Stimulated activated effector memory CD8-positive, alpha-beta T cell treated with anti-CD3 and anti-CD28 coated beads, Interleukin-12 subunit alpha, Interleukin-12 subunit beta, amount 100 ng/mL, for 72 hours (primary cell): Measurements from ENCODE around the gene ZNF480.
"Not testable (repeated sequence)": the region's sequence is repeated elsewhere in the genome, so short reads cannot be mapped to it uniquely, and the experiment has no call there.

Experiments
- ATAC-seq: fragments of 150-1000 bp; cut with Tn5 transposase; 2 replicates; pipeline ENCODE4 v1.10.0; 2021
- DNase-seq, 2 donors: peaks; one replicate each; pipeline ENCODE4 v3.0.0; 2021 to 2022; ENCODE audit warnings: low spot score in 2 of 2
- H3K27ac Mint-ChIP-seq: one replicate; pipeline ENCODE4 v1.8.0; 2022; ENCODE audit warnings: mild to moderate bottlenecking, mixed read lengths
- H3K36me3 Mint-ChIP-seq: one replicate; pipeline ENCODE4 v1.8.0; 2022; ENCODE audit warnings: mild to moderate bottlenecking, mixed read lengths
- H3K4me1 Mint-ChIP-seq: one replicate; pipeline ENCODE4 v1.8.0; 2022; ENCODE audit warnings: mixed read lengths
- H3K4me3 Mint-ChIP-seq: one replicate; pipeline ENCODE4 v1.8.0; 2022; ENCODE audit warnings: mild to moderate bottlenecking, mixed read lengths
- H3K9me3 Mint-ChIP-seq: one replicate; pipeline ENCODE4 v1.8.0; 2022; ENCODE audit warnings: mixed read lengths

The ZNF480 gene

DNA sequence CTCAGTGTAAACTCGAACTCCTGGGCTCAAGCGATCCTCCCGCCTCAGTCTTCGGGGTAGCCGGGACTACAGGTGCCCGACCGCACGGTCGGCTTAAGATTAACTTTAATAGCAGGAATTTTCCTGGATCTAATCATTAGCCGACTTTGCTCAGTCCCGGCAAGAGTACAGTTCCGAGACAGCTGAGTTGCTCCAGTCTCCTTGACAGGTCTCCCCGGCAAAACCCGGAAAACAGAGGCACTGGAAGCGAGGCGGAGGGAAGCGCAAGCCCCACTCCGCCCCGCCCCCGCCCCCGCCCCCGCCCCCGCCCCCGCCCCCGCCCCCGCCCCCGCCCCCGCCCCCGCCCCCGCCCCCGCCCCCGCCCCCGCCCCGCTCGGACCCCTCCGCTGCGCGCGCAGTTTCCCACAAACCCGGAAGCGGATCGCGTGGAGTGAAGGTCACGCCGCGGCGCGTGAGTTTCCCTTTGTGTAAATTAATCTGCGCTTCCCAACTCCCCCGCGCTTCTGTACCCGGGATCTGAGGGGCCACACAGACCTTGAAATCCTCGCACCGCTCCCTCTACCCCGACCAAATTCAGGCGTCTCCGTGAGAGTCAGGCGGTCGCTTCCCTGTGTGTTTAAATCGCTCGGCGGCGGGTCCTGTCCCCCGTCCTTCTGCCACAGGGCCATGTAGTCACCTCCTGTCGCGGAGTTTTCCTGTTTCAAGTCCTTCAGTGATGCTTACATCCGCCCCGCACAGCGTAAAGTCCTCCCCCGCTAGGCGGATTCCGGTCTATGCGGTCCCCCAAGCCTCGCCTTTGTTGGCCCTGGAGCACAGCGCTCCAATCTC is at the start of gene ZNF480:
Gene ZNF480, plus strand, starts transcription at position 397 of the 828 bp plus-strand sequence. CDS start 3,244 bp downstream, outside the sequence.
- peak within 1 kb of the TSS; percentile 100 for H3K27ac Mint-ChIP-seq
- peaks cover 20% of the 10 kb centered on the region for H3K4me1 Mint-ChIP-seq
- peaks cover 66% of the 10 kb centered on the region for H3K36me3 Mint-ChIP-seq
- H3K9me3 Mint-ChIP-seq: peaks cover 13% of the 10 kb centered on the region
- H3K4me3 Mint-ChIP-seq: peak within 1 kb of the TSS; percentile 82
- peak; percentile 92 for ATAC-seq
- peak; percentile 61 to 84 for DNase-seq

DNA sequence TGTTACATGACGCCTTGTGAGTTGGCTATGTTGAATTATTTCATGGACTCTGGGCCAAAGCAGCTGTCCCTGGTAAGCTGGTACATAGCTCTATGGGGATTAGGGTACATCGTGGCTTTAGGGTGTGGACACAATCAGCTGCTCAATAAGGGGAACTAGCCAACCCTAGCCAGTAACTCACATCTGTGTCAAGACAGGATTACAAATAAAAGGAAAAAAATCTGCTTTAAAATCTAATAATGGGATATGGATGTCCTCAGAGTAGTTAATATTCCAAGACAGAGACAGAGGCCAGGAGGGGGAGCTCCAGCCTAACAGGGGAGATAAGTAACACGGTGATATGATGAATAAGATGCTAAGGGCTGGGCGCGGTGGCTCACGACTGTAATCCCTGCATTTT is 48.7 kb upstream of the ZNF480 start:
- no peak overlapping the region for H3K27ac Mint-ChIP-seq
- no peak for DNase-seq

DNA sequence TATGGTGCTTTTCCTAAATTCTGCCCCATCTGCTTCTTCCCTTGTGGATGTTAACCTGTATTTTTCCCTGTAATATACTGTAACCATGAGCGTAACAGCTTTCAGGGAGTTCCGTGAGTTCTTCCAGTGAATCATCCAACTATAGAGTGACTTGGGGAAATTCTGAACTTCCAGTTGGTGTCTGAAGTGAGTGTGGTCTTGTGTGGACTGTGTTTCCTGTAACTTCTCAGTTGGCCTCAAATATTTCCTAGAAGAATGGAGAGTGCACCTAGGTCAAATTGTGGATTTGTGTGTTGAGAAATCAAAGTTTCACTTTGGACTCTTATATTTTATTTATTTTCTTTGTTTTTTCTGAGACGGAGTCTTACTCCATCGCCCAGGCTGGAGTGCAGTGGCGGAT is 38.5 kb upstream of the ZNF480 start:
- ATAC-seq (no peak), DNase-seq (no peak)
- no peak overlapping the region for H3K27ac Mint-ChIP-seq
- H3K9me3 Mint-ChIP-seq: no peaks in the 10 kb centered on the region
- no peaks in the 10 kb centered on the region for H3K4me1 Mint-ChIP-seq
- no peaks in the 10 kb centered on the region for H3K36me3 Mint-ChIP-seq
- no peak overlapping the region for H3K4me3 Mint-ChIP-seq

More for the DNA sequence above, 48.7 kb upstream of the ZNF480 start:
- no peaks in the 10 kb centered on the region for H3K36me3 Mint-ChIP-seq
- no peak overlapping the region for H3K4me3 Mint-ChIP-seq
- no peaks in the 10 kb centered on the region for H3K4me1 Mint-ChIP-seq
- no peaks in the 10 kb centered on the region for H3K9me3 Mint-ChIP-seq
- peak; percentile 76 for ATAC-seq

DNA sequence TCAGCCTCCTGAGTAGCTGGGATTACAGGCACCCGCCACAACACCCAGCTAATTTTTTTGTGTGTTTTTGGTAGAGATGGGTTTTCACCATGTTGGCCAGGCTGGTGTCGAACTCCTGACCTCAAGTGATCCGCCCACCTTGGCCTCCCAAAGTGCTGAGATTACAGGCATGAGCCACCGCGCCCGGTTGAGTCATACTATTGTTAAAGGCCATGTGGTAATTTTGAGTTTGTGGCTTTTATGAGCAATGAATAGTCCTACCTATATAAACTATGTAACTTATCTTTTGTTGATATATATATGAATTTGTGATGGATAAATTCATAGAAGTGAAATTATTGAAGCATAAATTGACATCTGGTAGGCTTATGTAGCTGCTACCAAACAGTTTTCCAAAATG is 31.4 kb upstream of the ZNF480 start:
- peaks cover 15% of the 10 kb centered on the region for H3K36me3 Mint-ChIP-seq
- not testable (repeated sequence) for H3K4me3 Mint-ChIP-seq, H3K9me3 Mint-ChIP-seq, H3K4me1 Mint-ChIP-seq, ATAC-seq, DNase-seq, H3K27ac Mint-ChIP-seq

DNA sequence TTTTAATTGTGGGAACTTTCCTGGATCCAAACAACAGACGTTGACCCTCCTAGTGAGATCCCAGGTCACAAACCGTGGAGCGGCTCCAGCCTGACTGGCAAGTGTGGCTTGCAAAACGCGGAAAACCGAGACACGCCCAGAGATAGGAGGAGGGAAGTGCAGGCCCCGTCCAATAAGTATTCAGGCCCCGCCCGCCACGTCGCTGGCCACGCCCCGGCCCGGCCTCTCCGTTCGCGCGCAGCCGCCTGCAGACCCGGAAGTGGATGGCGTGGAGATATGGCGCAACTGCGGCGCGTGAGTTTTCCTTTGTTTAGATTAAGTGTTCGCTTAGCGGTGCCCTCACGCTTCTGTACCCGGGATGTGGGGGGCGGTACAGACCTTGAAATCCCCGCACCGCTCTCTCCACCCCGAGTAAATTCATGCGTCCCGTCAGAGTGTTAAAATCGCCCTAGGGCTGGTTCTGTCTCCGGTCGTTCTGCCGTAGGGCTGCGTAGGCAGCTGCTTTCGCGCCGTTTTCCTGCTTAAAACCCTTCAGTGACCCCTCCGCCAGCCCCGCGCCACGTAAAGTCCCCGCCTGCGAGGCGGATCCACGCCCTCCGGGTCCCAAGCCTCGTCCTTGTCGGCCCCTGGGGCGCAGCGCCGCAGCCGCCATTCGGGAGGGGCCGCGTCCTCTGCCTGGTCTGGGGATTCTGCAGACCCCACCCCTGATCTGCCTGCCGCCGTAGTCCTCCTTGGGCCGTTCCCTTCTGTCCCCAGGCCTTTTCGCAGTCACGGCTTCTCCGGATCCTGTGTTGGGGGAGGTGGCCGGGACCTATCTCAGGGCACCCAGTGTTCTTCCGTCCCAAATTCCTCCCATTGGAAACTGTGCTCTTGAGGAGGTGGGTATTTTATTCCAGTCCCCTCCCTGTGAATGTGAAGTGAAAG is 27.4 kb upstream of the ZNF480 start, which contains the start of gene ZNF766:
Gene ZNF766, plus strand, starts transcription at position 250 of the 924 bp plus-strand sequence. Its CDS starts 27 bp downstream, at position 277.
- H3K4me3 Mint-ChIP-seq: peak within 1 kb of the TSS; percentile 94
- H3K9me3 Mint-ChIP-seq: no peaks in the 10 kb centered on the region

DNA sequence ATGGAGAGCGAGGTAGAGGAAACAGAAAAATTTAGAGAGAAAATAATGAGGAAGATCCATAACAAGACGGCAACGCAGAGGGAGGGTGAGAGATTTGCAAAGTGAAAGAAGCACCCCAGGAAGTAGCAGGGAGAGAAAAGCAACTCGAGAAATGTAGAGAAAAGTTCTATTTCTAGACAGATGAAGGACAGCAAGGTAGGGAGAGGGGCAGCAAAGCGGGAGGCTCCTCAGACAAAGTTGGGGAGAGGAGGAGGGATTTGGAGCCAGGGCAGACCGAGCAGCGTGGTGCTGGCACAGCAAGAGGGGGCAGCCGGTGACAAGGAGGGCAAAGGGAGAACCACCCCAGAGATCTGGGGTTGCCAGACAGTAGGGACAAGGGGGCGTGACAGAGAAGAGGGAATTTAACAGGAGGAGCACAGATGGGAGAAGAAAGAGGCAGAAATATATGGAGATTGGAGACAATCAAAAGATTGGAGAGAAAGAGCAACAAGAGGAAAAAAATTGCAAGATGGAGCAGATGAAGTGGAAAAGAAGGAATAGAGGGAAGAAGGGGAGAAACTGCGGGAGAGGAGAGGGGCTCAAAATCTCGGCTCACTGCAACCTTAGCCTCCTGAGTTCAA is 26.6 kb upstream of the ZNF480 start:
- ATAC-seq: no peak
- H3K4me3 Mint-ChIP-seq: peak overlapping the region; percentile 94
- H3K4me1 Mint-ChIP-seq: peaks cover 52% of the 10 kb centered on the region
- DNase-seq: peak in 1 of 2 donors; percentile 53
- H3K9me3 Mint-ChIP-seq: no peaks in the 10 kb centered on the region
- H3K27ac Mint-ChIP-seq: peak overlapping the region; percentile 97
- peaks cover 61% of the 10 kb centered on the region for H3K36me3 Mint-ChIP-seq

More for the DNA sequence above, 27.4 kb upstream of the ZNF480 start, which contains the start of gene ZNF766:
- Mint-ChIP-seq H3K4me1 (peaks cover 46% of the 10 kb centered on the region), H3K36me3 (peaks cover 54% of the 10 kb centered on the region), H3K27ac (peak within 1 kb of the TSS; percentile 97)
- ATAC-seq: peak; percentile 99
- peak; percentile 95 to 97 for DNase-seq

DNA sequence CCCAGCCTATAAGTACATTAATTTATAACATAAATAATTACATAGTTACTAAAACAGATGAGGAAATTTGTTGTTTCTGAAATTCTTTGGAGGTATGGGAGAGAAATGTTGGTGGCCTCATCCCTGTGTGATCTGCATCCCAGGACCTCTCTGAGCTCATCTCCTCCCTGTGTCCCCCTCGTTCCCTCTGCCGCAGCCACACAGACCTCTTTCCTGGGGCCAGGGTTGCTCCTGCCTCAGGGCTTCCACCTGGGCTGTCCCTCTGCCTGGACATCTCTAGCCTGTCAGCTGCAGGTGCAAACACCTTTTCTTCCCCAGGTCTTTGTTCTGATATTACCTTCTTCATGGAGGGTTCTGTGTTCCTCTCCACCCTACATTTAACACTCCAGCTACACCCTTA is 23.7 kb upstream of the ZNF480 start:
- H3K36me3 Mint-ChIP-seq: peaks cover 82% of the 10 kb centered on the region
- ATAC-seq (no peak), DNase-seq (no peak)
- no peak overlapping the region for H3K4me3 Mint-ChIP-seq
- H3K4me1 Mint-ChIP-seq: peaks cover 76% of the 10 kb centered on the region
- H3K27ac Mint-ChIP-seq: peak overlapping the region; percentile 54
- no peaks in the 10 kb centered on the region for H3K9me3 Mint-ChIP-seq

DNA sequence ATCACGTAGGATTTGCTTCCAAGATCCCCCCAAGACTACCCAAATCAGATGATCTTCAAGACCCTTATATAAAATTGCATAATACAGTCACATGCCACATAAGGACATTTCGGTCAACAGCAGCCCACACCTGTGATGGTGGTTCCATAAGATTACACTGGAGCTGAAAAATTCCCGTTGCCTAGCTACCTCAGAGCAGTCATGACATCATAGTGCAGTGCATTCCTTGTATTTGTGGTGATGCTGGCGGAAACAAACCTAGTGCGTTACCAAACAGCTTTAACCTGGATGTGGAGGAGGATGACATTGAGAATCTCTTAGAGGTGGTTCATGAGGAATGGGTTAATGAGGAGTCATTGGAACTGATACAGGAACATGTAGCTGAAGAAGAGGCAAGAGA is 22.8 kb upstream of the ZNF480 start:
- Mint-ChIP-seq H3K27ac (peak overlapping the region; percentile 54), H3K9me3 (peaks cover 4% of the 10 kb centered on the region), H3K4me1 (peaks cover 85% of the 10 kb centered on the region), H3K36me3 (peaks cover 89% of the 10 kb centered on the region), H3K4me3 (no peak overlapping the region)
- ATAC-seq (no peak), DNase-seq (no peak)

DNA sequence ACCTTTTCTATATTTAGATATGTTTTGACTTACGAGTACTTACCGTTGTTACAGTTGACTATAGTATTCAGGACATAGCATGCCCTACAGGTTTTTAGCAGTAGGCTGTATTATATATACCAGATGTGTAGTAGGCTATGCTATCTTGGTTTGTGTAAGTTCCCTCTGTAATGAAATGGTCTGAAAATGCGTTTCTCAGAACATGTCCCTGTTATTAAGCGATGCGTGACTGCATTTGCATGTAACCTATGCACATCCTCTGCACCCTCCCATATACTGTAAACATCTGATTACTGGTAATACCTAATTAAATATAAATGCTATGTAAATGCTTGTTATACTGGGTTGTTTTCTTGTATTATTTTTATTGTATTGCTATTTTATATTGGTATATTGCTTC is 21.0 kb upstream of the ZNF480 start:
- Mint-ChIP-seq H3K36me3 (peaks cover 78% of the 10 kb centered on the region), H3K4me1 (peaks cover 77% of the 10 kb centered on the region), H3K27ac (peak overlapping the region; percentile 84), H3K4me3 (no peak overlapping the region), H3K9me3 (peaks cover 7% of the 10 kb centered on the region)
- no peak for DNase-seq
- no peak for ATAC-seq

DNA sequence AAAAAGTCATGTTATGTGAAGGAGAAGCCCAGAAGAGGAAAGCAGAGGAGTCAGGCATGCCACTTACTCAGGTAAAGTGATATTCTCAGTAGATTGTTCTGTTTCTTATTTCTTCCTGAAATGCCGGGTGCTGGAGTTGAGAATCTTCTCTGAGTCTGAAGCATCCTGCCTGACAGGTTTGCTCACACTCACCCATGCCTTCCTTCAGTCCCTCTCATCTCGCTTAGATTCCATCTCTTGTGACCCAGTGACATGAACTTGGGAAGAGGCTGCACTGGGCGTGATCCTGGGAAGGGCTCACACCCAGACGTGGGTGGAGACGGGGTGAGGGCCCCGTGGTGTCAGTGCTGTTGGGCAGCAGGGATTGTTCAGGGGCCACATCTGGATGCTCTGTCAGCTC is 19.5 kb upstream of the ZNF480 start:
- H3K4me1 Mint-ChIP-seq: peaks cover 63% of the 10 kb centered on the region
- H3K27ac Mint-ChIP-seq: peak overlapping the region; percentile 26
- ATAC-seq: no peak
- DNase-seq: no peak
- H3K4me3 Mint-ChIP-seq: no peak overlapping the region
- H3K9me3 Mint-ChIP-seq: peaks cover 7% of the 10 kb centered on the region
- H3K36me3 Mint-ChIP-seq: peaks cover 70% of the 10 kb centered on the region

DNA sequence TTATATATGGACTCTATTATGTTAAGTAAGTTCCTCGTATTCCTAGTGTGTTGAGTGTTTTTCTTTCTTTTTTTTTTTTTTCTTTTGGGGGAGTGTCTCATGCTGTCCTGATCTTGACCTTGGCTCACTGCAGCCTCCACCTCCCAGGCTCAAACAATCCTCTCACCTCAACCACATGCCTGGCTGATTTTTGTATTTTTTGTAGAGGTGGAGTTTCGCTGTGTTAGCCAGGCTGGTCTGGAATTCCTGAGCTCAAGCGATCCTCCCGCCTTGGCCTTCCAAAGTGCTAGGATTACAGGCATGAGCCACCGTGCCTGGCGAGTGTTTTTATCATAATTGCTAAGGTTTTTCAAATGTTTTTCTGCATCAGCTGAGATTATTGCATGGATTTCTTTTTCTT is 10.7 kb upstream of the ZNF480 start:
- ATAC-seq (no peak), DNase-seq (no peak)
- Mint-ChIP-seq H3K27ac (no peak overlapping the region), H3K36me3 (peaks cover 95% of the 10 kb centered on the region), H3K9me3 (peaks cover 7% of the 10 kb centered on the region), H3K4me3 (no peak overlapping the region), H3K4me1 (peaks cover 7% of the 10 kb centered on the region)

DNA sequence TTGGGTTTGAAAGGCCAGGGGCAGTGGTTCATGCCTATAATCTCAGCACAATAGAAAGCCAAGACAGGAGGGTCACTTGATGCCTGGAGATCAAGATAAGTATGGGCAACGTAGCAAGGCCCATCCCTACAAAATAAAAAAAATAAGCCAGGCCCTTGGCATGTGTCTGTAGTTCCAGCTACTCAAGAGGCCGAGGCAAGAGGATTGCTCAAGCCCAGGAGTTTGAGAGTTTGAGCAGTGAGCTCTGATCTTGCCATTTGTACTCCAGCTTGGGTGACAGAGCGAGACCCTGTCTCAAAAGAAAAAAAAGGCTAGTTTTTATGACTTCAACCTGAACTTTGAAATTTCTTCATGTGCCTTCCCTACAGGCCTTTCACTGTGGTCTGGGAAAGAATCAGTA is 5.2 kb upstream of the ZNF480 start:
- Mint-ChIP-seq H3K4me1 (no peaks in the 10 kb centered on the region), H3K36me3 (peaks cover 68% of the 10 kb centered on the region), H3K27ac (no peak overlapping the region), H3K4me3 (no peak overlapping the region), H3K9me3 (no peaks in the 10 kb centered on the region)
- DNase-seq (no peak), ATAC-seq (no peak)

DNA sequence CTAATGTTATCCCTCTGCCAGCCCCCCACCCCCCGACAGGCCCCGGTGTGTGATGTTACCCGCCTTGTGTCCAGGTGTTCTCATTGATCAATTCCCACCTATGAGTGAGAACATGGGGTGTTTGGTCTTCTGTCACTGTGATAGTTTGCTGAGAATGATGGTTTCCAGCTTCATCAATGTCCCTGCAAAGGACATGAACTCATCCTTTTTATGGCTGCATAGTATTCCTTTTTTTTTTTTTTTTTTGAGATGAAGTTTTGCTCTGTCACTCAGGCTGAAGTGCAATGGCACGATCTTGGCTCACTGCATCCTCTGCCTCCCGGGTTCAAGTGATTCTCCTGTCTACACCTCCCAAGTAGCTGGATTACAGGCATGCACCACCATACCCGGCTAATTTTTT is 4.0 kb upstream of the ZNF480 start:
- H3K9me3 Mint-ChIP-seq, DNase-seq, H3K4me3 Mint-ChIP-seq, H3K27ac Mint-ChIP-seq, ATAC-seq: not testable (repeated sequence)
- Mint-ChIP-seq H3K36me3 (peaks cover 68% of the 10 kb centered on the region), H3K4me1 (peaks cover 11% of the 10 kb centered on the region)

DNA sequence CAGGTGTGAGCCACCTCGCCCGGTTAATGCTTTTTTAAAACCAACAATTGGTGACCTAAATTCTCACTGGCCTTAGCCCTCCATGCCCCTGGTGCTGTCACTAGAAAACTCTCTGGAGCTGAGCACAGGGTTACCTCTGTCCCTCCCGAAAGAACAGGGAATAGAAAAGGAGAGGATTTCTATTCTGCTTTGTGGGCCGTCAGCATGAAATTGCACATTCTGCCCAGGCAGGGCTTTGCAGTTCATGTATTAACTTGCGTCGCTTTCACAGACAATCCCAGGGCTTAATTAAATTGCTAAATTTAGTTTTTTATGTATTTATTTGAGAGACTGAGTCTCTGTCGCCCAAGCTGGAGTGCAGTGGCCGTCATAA is 583 bp upstream of the ZNF480 start:
- ATAC-seq: peak; percentile 15
- H3K27ac Mint-ChIP-seq: peak overlapping the region; percentile 100

More for the DNA sequence above, 583 bp upstream of the ZNF480 start:
- peaks cover 20% of the 10 kb centered on the region for H3K4me1 Mint-ChIP-seq
- H3K4me3 Mint-ChIP-seq: peak overlapping the region; percentile 82
- peaks cover 62% of the 10 kb centered on the region for H3K36me3 Mint-ChIP-seq
- H3K9me3 Mint-ChIP-seq: peaks cover 10% of the 10 kb centered on the region
- DNase-seq: no peak
